Common myeloid progenitor, CD34-positive (primary cell): ENCODE data around the gene FRK.

ENCODE experiments used
- CTCF ChIA-PET: fragments of 350-600 bp; sonication (Branson Sonifier 250); formaldehyde crosslinking; loops from one replicate; lab custom pipeline; 2021; ENCODE audit warnings: antibody characterized with exemption; lab: Charles Lee
- POLR2A ChIA-PET: fragments of 350-600 bp; sonication (Branson Sonifier 250); formaldehyde crosslinking; loops from one replicate; lab custom pipeline; 2021; ENCODE audit warnings: antibody characterized with exemption; lab: Charles Lee
- DNase-seq, 3 donors: peaks; one replicate each; pipeline versions ENCODE4 v3.0.0 to v3.0.0-alpha.2; 2013
- H3K27ac ChIP-seq, 2 experiments: 1 replicate in 1 of 2; 2 replicates in 1 of 2; pipeline ENCODE4 v1.7.0; 2013; ENCODE audit warnings: inconsistent platforms in 2 of 2, low read length in 2 of 2, mild to moderate bottlenecking in 2 of 2, low read depth in 1 of 2, moderate library complexity in 1 of 2; ENCODE audit not compliant: severe bottlenecking in 2 of 2, insufficient read depth in 1 of 2, poor library complexity in 1 of 2
- H3K27me3 ChIP-seq, 5 experiments: replicated peaks in 2 of 5; 1 replicate in 3 of 5; 2 replicates in 2 of 5; pipeline versions ENCODE4 v1.6.1 to v1.7.0; 2013; ENCODE audit warnings: low read length in 4 of 5, mild to moderate bottlenecking in 2 of 5, moderate library complexity in 2 of 5, inconsistent platforms in 1 of 5; ENCODE audit not compliant: insufficient read depth in 5 of 5, control insufficient read depth in 4 of 5
- H3K36me3 ChIP-seq, 4 experiments: 1 replicate in 2 of 4; 2 replicates in 2 of 4; pipeline versions ENCODE4 v1.6.1 to v1.7.0; 2013; ENCODE audit warnings: low read length in 3 of 4, control low read depth in 1 of 4, mild to moderate bottlenecking in 1 of 4; ENCODE audit not compliant: control insufficient read depth in 4 of 4, insufficient read depth in 4 of 4
- H3K4me1 ChIP-seq, 4 experiments: 1 replicate in 3 of 4; 2 replicates in 1 of 4; pipeline versions ENCODE4 v1.6.1 to v1.7.1; 2013; ENCODE audit warnings: low read length in 3 of 4, mild to moderate bottlenecking in 3 of 4, control low read depth in 1 of 4, inconsistent platforms in 1 of 4, moderate library complexity in 1 of 4; ENCODE audit not compliant: control insufficient read depth in 4 of 4, insufficient read depth in 4 of 4; ENCODE audit errors: control extremely low read depth in 1 of 4
- H3K4me3 ChIP-seq, 7 experiments: 1 replicate in 4 of 7; 2 replicates in 3 of 7; pipeline versions ENCODE4 v1.5.1 to v1.7.0; 2013; ENCODE audit warnings: mild to moderate bottlenecking in 7 of 7, low read length in 6 of 7, moderate library complexity in 6 of 7, inconsistent platforms in 2 of 7, low read depth in 2 of 7, control low read depth in 1 of 7; ENCODE audit not compliant: insufficient read depth in 4 of 7, control insufficient read depth in 1 of 7; ENCODE audit errors: extremely low read depth in 1 of 7
- H3K9me3 ChIP-seq, 5 experiments: 1 replicate in 4 of 5; 2 replicates in 1 of 5; pipeline versions ENCODE4 v1.6.1 to v1.7.1; 2013; ENCODE audit warnings: low read length in 4 of 5, mild to moderate bottlenecking in 2 of 5, inconsistent platforms in 1 of 5, low read depth in 1 of 5, moderate library complexity in 1 of 5; ENCODE audit not compliant: control insufficient read depth in 4 of 5, insufficient read depth in 2 of 5; ENCODE audit errors: control extremely low read depth in 1 of 5
- WGBS: methylation state at CpG from one replicate; pipeline ENCODE4 v1.1.5; 2013; ENCODE audit not compliant: insufficient coverage; 5-methylcytosine and 5-hydroxymethylcytosine counted together

FRK gene

DNA sequence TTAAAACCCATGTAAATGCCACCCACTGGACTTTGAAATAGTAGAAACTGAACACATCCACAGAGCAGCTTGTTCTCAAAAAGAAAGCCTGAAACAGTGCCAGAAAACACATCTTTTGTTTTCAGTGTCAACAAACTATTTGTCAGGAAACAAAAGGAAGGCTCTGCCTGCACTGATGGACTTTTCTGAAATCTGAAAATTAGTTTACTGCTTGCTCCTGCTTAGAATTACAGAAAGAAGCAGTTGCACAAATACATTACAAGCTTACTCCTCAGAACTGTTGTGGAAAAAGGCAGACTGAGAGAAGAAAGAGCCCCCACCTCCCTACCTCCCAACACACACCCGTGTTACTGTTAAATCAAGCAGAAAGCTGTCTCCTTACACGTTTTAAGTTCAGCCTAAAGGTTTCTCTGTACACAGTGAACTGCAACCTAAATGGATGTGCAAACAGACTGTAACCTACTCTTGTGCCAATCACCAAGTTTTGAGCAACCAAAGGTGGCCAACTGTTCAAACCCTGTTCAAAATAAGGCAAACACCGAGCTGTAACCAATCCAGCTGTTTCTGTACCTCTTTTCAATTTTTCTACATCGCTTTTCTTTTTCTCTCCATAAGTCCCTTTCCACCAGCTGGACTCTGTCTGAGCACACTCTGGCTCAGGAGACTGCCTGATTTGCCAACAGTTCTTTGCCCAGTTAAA lies 43.7 kb downstream of the FRK start:
- DNase-seq, result no peak
- Histone ChIP-seq H3K4me1 (no peaks in the 10 kb centered on the region), H3K27me3 (no peaks in the 10 kb centered on the region), H3K27ac (no peak overlapping the region), H3K9me3 (no peaks in the 10 kb centered on the region), H3K36me3 (no peaks in the 10 kb centered on the region), H3K4me3 (no peak overlapping the region)
- ChIA-PET POLR2A (no interaction called here), CTCF (interaction anchor here (1.7 kb wide), 1 partner anchor 8 kb away, joined by 7 read pairs; no protein-coding TSS in a partner anchor)
- 93% methylated on average over 3 of the region's 4 CpGs for WGBS

DNA sequence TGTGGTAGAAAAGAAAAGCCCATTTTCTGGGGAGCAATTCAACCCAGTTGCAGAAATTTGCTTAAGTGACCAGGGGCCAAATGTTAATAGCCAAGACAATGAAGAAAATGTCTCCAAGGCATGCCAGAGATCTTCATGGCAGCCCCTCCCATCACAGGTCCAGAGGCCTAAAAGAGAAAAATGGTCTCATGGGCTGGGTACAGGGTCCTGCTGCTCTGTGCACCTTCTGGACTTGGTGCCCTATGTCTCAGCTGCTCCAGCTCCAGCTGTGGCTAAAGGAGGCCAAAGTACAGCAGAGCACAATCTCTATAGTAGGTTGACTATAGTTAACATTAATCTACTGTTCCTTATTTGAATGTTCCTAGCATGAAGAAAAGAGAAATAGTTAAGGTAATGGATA lies 44.7 kb downstream of the FRK start:
- ChIA-PET CTCF (no interaction called here), POLR2A (no interaction called here)
- Histone ChIP-seq H3K27me3 (no peaks in the 10 kb centered on the region), H3K4me1 (no peaks in the 10 kb centered on the region), H3K27ac (no peak overlapping the region), H3K36me3 (no peaks in the 10 kb centered on the region), H3K4me3 (no peak overlapping the region), H3K9me3 (no peaks in the 10 kb centered on the region)
- no peak for DNase-seq

DNA sequence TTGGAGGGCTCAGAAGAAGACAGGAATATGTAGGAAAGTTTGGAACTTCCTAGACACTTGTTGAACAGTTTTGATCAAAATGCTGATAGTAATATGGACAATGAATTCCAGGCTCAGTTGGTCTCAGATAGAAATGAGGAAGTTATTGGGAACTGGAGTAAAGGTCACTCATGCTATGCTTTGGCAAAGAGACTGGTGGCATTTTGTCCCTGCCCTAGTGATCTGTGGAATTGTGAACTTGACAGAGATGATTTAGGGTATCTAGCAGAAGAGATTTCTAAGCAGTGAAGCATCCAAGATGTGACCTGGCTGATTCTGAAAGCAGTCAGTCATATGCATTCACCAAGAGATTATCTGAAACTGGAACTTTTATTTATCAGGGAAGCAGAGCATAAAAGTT lies 45.1 kb downstream of the FRK start:
- H3K9me3 ChIP-seq, result no peaks in the 10 kb centered on the region
- H3K36me3 ChIP-seq, result no peaks in the 10 kb centered on the region
- H3K4me1 ChIP-seq, result no peaks in the 10 kb centered on the region
- no peak overlapping the region for H3K27ac ChIP-seq
- no peak overlapping the region for H3K4me3 ChIP-seq
- no peak for DNase-seq
- ChIA-PET CTCF (no interaction called here), POLR2A (no interaction called here)
- H3K27me3 ChIP-seq, result no peaks in the 10 kb centered on the region

DNA sequence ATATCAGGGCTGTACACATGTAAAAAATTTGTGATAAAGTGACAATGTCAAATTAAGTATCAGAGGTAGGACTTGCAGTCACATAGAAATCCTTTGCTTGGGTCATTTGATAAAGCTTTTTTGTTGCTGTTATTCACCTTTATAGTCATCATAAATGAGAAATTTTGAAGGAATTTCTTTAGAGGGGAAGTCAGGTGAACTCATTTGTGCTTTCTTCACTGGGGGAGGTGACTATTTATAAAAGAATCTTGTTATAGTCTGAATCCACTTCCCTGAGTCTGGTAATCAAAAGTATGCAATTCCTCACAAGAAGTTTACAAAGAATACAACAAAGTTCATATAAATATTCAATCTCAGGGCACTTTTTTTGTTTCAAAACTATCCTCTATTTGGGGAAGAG lies 47.7 kb downstream of the FRK start:
- no peak overlapping the region for H3K4me3 ChIP-seq
- H3K36me3 ChIP-seq, result no peaks in the 10 kb centered on the region
- no peak overlapping the region for H3K27ac ChIP-seq
- H3K9me3 ChIP-seq, result no peaks in the 10 kb centered on the region
- DNase-seq, result no peak
- H3K4me1 ChIP-seq, result peaks cover 0 to 10% (median 2%) of the 10 kb centered on the region in 4 experiments
- ChIA-PET CTCF (interaction anchor here (1.1 to 1.3 kb wide), 2 partner anchors 84 to 99 kb away, joined by 4 to 5 read pairs; no protein-coding TSS in a partner anchor), POLR2A (no interaction called here)
- H3K27me3 ChIP-seq, result no peaks in the 10 kb centered on the region

DNA sequence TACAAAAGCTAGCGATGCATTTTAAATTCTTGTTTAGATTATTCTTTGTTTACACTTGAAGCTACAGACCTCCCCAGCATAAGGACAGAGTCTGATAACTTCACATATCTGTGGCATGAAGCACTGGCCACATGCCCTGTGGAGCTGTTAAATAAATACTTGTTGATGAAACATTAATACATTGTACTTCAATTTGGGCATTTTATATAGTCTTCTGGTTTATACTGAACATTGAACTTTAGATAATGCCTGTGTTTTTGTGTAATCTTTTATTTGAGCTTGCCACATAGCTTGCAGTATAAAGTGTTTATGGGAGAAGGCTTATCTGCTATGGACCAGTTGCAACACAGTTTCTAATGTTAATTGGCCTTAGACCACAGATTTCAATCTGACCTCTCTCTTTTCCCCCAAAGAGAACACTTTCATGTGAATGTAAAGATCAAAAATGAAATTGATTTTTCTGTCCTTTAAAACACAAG lies 48.2 kb downstream of the FRK start:
- Histone ChIP-seq H3K9me3 (no peaks in the 10 kb centered on the region), H3K4me3 (no peak overlapping the region), H3K27ac (no peak overlapping the region), H3K4me1 (peaks cover 0 to 10% (median 2%) of the 10 kb centered on the region in 4 experiments), H3K27me3 (no peaks in the 10 kb centered on the region), H3K36me3 (no peaks in the 10 kb centered on the region)
- WGBS, result no CpG with 5 or more reads among the region's 1 CpG
- DNase-seq, result no peak
- CTCF ChIA-PET, result interaction anchor here (1.1 to 1.3 kb wide), 2 partner anchors 84 to 100 kb away, joined by 4 to 5 read pairs; no protein-coding TSS in a partner anchor
- POLR2A ChIA-PET, result no interaction called here

DNA sequence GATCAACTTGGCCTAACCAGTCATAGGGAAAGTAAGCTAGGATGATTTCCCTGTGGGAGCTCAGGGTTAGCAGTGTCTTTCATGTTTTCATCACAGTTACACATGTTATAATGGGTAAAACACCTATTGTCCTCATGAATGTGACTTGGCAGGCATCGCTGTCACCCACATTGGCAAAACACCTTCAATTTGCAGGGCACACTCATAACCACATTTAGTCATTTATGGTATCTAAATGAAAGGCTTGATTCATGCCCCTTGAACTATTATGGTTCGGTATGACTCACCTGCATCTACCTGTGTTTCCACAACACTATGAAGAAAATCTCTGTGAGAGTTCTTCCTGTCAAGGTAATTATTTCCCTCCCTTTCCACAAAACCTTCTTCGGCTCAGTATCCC lies 49.2 kb downstream of the FRK start:
- peaks cover 0 to 10% (median 2%) of the 10 kb centered on the region in 4 experiments for H3K4me1 ChIP-seq
- no peaks in the 10 kb centered on the region for H3K36me3 ChIP-seq
- DNase-seq, result no peak
- 100% methylated on average over 3 of the region's 3 CpGs for WGBS
- H3K27ac ChIP-seq, result no peak overlapping the region
- H3K9me3 ChIP-seq, result no peaks in the 10 kb centered on the region
- POLR2A ChIA-PET, result no interaction called here
- H3K27me3 ChIP-seq, result no peaks in the 10 kb centered on the region
- no peak overlapping the region for H3K4me3 ChIP-seq
- CTCF ChIA-PET, result interaction anchor here (0.6 to 1.1 kb wide), 3 partner anchors 8 to 89 kb away, joined by 3 to 4 read pairs (median 3); partner anchors contain the start of gene NT5DC1

DNA sequence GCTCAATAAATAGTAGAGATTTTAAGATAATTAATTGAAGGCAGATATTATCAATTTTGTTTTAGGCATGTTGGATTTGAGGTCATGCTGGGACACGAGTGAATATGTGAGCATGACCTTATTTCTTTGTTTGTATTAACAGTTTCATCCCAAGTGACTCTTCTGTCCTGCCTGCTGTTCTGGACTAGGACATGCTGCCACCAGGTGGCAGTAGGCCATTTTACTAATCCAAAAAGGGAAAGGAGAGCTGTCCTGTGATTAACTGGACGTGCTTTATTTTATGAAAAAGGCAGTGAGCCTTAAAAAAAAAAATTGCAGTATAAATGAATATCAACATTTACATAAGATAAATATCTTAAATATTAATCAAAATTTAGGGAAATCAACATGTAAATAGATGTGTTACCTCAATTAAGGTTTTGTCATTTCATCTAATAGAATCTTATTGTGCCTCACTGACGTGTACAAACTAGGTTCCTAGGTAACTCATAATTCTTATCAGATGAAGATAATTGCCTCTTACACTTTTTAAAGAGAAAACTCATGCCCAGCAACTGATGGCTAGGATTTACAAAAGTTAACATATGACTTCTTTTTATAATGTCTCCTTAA lies 49.8 kb downstream of the FRK start:
- POLR2A ChIA-PET, result no interaction called here
- H3K4me3 ChIP-seq, result no peak overlapping the region
- no peaks in the 10 kb centered on the region for H3K9me3 ChIP-seq
- WGBS, result no CpG with 5 or more reads among the region's 3 CpGs
- CTCF ChIA-PET, result interaction anchor here (0.6 to 1.1 kb wide), 3 partner anchors 9 to 1530 kb away, joined by 3 to 4 read pairs (median 3); partner anchors contain the start of gene NT5DC1
- H3K4me1 ChIP-seq, result peaks cover 0 to 10% (median 2%) of the 10 kb centered on the region in 4 experiments
- H3K27ac ChIP-seq, result no peak overlapping the region
- H3K27me3 ChIP-seq, result no peaks in the 10 kb centered on the region
- no peaks in the 10 kb centered on the region for H3K36me3 ChIP-seq
- peak; percentile 34 to 53 (median 46) for DNase-seq
